Measurements from ENCODE around the gene PITPNC1. TPM values are rescaled to one million over a fixed set of nuclear protein-coding genes. Genes with fewer than 3 reads are reported as not detected.

Gene PITPNC1
- total RNA-seq, 1 experiment from 2014 or later, result 37.5 TPM

DNA sequence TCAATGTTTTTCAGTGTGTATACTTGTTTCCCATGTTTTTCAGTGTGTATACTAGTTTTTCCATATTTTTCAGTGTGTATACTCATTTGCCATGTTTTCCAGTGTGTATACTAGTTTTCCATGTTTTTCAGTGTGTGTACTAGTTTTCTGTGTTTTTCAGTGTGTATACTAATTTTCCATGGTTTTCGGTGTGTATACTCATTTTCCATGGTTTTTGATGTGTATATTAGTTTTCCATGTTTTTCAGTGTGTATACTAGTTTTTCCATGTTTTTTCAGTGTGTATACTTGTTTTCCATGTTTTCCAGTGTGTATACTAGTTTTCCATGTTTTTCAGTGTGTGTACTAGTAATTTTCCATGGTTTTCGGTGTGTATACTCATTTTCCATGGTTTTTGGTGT lies 188.0 kb downstream of the PITPNC1 start:
- H3K4me1 ChIP-seq (ENCODE audit: insufficient read depth, low read length), result no peaks in the 10 kb centered on the region; the same call in 1 of the 2 replicates
- no peak overlapping the region for H3K14ac ChIP-seq (ENCODE audit: insufficient read depth, low read length)
- H4K91ac ChIP-seq (ENCODE audit: insufficient read length, low read depth, low read length), result no peak overlapping the region
- Mint-ChIP-seq H3K27ac (no peak overlapping the region), H3K36me3 (ENCODE audit: insufficient read depth in 1 of 3, low read depth in 3 of 3) (peaks cover 0 to 29% (median 6%) of the 10 kb centered on the region in 3 experiments; a peak in 4 of 7 replicates), H3K4me1 (peaks cover 0 to 8% of the 10 kb centered on the region in 2 experiments; a peak in 2 of 4 replicates), H3K9me3 (peaks cover 0 to 2% of the 10 kb centered on the region in 2 experiments; a peak in 1 of 5 replicates), H3K27me3 (ENCODE audit: low read depth) (no peaks in the 10 kb centered on the region), H3K4me3 (no peak overlapping the region)
- H4K20me1 ChIP-seq (ENCODE audit: control insufficient read depth, insufficient read depth, insufficient read length), result no peaks in the 10 kb centered on the region
- H3K18ac ChIP-seq (ENCODE audit: insufficient read length, low read depth, low read length), result no peak overlapping the region
- no peak overlapping the region for H3K27ac ChIP-seq (ENCODE audit: insufficient read length, low read depth, low read length)
- H3K9ac ChIP-seq (ENCODE audit: extremely low read depth, insufficient read length, low read length), result no peak overlapping the region
- no peak overlapping the region for H2BK120ac ChIP-seq (ENCODE audit: low read depth, low read length, poor library complexity, severe bottlenecking)
- H3K79me1 ChIP-seq (ENCODE audit: insufficient read depth, low read depth, low read length, poor library complexity, severe bottlenecking), result no peaks in the 10 kb centered on the region
- H2BK15ac ChIP-seq (ENCODE audit: low read depth, low read length), result no peak overlapping the region
- H3K4ac ChIP-seq (ENCODE audit: low read depth, low read length), result no peak overlapping the region
- H2BK5ac ChIP-seq (ENCODE audit: insufficient read length, low read length), result no peak overlapping the region
- TF ChIP-seq, protein P1, sequence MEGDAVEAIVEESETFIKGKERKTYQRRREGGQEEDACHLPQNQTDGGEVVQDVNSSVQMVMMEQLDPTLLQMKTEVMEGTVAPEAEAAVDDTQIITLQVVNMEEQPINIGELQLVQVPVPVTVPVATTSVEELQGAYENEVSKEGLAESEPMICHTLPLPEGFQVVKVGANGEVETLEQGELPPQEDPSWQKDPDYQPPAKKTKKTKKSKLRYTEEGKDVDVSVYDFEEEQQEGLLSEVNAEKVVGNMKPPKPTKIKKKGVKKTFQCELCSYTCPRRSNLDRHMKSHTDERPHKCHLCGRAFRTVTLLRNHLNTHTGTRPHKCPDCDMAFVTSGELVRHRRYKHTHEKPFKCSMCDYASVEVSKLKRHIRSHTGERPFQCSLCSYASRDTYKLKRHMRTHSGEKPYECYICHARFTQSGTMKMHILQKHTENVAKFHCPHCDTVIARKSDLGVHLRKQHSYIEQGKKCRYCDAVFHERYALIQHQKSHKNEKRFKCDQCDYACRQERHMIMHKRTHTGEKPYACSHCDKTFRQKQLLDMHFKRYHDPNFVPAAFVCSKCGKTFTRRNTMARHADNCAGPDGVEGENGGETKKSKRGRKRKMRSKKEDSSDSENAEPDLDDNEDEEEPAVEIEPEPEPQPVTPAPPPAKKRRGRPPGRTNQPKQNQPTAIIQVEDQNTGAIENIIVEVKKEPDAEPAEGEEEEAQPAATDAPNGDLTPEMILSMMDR (conservative IDR thresholded peaks at IDR 0.05), result no peak
- no peak for DNase-seq
- H3K56ac ChIP-seq (ENCODE audit: insufficient read length, low read depth, low read length), result no peak overlapping the region
- no peak overlapping the region for H2BK20ac ChIP-seq (ENCODE audit: low read depth, low read length, poor library complexity, severe bottlenecking)
- no peaks in the 10 kb centered on the region for H3K9me3 ChIP-seq (ENCODE audit: control insufficient read depth, low read depth, low read length)
- H3K23ac ChIP-seq (ENCODE audit: insufficient read length, low read depth, low read length), result no peak overlapping the region
- no peak overlapping the region for H4K8ac ChIP-seq (replicated peaks; ENCODE audit: insufficient read length, low read depth, low read length)
- no peak overlapping the region for H2AFZ ChIP-seq (ENCODE audit: low read length)
- H3K23me2 ChIP-seq (ENCODE audit: insufficient read length, low read depth, low read length, poor library complexity, severe bottlenecking), result no peaks in the 10 kb centered on the region
- H3K4me2 ChIP-seq (ENCODE audit: insufficient read depth, insufficient read length, low read length), result no peak overlapping the region
- no peak overlapping the region for H4K5ac ChIP-seq (ENCODE audit: insufficient read length, low read depth, low read length)
- H2BK12ac ChIP-seq (ENCODE audit: insufficient read length, low read depth, low read length), result no peak overlapping the region
- H3K79me2 ChIP-seq (ENCODE audit: insufficient read depth, low read length), result no peaks in the 10 kb centered on the region
- H3K27me3 ChIP-seq (ENCODE audit: insufficient read depth, low read length), result no peaks in the 10 kb centered on the region
- no CpG with 5 or more reads among the region's 2 CpGs for WGBS (ENCODE audit: extremely low coverage, insufficient read length, low lambda C conversion rate)
- H2AK5ac ChIP-seq (ENCODE audit: insufficient read length, low read length), result no peak overlapping the region
- H3T11ph ChIP-seq (ENCODE audit: low read length), result no peak overlapping the region

All from H9 (cell line).